Fibroblast of mammary gland (primary cell): ENCODE measurements around the gene CHRNG.

ENCODE experiments used
- DNase-seq: peaks from one replicate; pipeline ENCODE4 v3.0.0-alpha.2; 2010; ENCODE audit warnings: low read depth
- H3K4me3 ChIP-seq: 2 replicates; pipeline ENCODE4 v1.5.1; 2011; ENCODE audit warnings: low read depth, mild to moderate bottlenecking, low read length, moderate library complexity; ENCODE audit not compliant: control insufficient read depth
- TF ChIP-seq, protein P1 (sequence below): conservative IDR thresholded peaks from 2 replicates; pipeline ENCODE4 v1.5.1; 2011; ENCODE audit warnings: low read depth, low read length, inconsistent platforms; ENCODE audit not compliant: control insufficient read depth, insufficient read depth

CHRNG gene

DNA sequence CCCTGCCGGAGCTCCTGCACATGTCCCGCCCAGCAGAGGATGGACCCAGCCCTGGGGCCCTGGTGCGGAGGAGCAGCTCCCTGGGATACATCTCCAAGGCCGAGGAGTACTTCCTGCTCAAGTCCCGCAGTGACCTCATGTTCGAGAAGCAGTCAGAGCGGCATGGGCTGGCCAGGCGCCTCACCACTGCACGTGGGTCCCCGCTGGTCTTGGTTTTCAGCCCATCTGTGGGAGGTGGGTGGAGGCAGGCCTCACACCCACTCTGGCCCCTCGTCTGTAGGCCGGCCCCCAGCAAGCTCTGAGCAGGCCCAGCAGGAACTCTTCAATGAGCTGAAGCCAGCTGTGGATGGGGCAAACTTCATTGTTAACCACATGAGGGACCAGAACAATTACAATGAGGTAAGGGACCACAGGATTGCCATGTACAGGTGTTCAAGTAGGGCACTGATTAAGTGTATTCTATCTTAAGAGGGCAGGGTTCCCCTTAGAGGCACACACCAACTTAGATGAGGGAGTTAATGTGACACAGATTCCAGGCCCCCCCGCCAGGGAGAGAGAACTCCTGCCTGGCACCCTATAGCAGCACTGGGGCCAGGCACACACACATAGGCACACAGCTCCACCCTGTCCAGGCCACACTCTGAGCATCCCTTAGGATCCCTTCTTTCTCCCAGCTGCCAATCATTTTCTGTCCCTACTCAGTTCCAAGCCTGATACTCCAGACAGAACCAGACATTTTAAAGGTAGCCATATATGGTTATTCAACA is 5.4 kb upstream of the CHRNG start:
- TF ChIP-seq, protein P1, sequence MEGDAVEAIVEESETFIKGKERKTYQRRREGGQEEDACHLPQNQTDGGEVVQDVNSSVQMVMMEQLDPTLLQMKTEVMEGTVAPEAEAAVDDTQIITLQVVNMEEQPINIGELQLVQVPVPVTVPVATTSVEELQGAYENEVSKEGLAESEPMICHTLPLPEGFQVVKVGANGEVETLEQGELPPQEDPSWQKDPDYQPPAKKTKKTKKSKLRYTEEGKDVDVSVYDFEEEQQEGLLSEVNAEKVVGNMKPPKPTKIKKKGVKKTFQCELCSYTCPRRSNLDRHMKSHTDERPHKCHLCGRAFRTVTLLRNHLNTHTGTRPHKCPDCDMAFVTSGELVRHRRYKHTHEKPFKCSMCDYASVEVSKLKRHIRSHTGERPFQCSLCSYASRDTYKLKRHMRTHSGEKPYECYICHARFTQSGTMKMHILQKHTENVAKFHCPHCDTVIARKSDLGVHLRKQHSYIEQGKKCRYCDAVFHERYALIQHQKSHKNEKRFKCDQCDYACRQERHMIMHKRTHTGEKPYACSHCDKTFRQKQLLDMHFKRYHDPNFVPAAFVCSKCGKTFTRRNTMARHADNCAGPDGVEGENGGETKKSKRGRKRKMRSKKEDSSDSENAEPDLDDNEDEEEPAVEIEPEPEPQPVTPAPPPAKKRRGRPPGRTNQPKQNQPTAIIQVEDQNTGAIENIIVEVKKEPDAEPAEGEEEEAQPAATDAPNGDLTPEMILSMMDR, result no peak
- DNase-seq, result peak; percentile 37
- no peak overlapping the region for H3K4me3 ChIP-seq

DNA sequence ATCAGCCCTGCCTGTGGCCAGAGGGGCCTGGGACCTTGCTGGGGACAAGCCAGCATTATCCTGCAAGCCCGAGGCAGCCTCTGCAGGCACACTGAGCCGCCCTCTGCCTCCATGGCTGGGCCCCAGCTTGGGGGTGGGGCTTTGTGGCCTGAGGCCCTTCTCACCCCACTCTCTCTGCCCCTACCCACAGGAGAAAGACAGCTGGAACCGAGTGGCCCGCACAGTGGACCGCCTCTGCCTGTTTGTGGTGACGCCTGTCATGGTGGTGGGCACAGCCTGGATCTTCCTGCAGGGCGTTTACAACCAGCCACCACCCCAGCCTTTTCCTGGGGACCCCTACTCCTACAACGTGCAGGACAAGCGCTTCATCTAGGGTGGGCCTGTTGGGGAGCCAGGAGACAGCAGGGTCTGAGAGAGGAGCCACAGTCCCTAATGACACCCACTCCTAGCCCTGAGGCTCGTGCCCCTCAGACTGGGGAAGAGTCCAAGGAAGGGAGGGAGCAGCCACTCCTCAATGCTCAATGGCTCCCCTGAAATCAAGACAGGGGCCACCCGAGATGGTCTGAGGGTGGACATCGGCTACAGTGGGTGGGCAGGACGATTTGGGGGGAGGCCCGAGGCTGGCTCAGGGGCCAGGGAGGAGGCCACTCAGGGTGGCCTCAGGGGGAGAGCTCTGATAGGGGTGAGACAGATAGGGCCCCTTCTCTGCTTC is 4.4 kb upstream of the CHRNG start:
- TF ChIP-seq, protein P1, result no peak
- H3K4me3 ChIP-seq, result no peak overlapping the region
- DNase-seq, result no peak

DNA sequence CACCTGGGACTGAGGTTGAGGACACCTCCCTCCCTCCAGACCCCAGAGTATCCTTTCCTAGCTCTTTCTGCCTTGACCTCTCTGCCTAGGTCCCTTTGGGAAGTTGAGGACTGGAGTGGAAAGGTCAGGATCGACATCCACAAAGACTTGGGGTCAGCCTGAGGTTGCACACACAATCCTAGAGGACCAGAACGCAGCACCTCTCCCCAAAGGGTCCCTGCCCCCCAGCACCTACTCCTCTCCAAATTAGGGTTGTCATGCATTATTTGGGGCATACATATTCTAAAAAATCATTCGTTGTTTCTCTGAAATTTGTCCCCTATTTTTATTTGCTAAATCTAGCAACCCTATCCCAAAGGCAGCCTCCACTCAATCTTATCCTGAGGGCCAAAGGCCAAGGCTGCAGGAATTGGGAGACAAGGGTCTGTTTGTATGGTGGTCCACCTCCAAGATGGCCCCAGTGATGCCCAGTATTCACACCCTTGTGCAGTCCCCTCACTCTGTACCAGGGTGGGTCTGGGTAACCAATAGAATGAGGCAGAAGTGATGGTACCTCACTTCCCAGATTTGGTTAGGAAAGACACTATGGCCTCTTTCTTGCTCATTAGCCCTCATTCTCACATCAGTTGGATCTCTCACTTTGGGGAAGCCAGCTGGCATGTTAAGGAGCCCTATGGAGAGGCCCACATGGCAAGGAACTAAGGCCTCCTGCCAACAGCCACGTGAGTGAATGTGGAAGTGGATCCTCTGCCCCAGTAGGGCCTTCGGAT is 3.5 kb upstream of the CHRNG start:
- no peak overlapping the region for H3K4me3 ChIP-seq
- no peak for DNase-seq
- TF ChIP-seq, protein P1, result no peak

DNA sequence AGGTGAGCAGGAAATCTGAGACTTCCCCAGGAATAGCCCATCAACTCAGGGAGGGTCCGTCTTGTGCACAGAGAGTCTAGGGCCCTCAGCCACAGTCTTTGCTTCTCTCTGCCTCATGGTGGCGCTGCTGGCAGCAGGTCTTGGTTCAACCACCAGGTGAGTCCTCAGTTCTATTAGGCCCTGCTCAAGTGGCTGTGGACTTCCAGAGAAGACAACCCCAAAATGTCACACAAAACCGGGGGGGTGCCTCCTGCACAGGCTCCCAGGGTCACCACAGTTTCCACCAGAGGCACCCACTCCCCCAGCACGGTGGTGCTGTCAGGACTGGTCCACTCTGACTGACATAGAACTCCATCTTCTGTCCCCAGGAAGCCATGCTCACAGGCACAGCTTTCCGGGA is 2.4 kb upstream of the CHRNG start:
- TF ChIP-seq, protein P1, result peak; percentile 28
- H3K4me3 ChIP-seq, result no peak overlapping the region
- DNase-seq, result no peak

DNA sequence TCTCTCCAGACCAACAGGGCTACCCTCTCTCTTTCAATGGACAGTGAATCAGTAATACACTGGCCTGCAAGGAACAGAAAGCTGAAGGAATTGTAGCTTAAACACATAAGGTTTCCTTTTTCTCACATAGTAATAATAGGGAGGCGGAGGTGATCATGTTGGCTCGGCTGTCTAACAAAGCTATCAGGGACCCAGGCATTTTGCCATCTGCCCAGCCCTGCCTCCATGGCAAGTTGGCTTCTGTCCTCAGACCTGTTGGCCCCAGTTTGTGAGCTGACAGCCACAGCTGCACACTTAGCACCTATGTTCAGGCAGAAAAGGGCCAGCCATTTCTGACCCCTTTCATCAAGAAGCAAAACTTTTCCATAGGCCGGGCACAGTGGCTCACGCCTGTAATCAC is 2.0 kb upstream of the CHRNG start:
- TF ChIP-seq, protein P1, result no peak
- no peak overlapping the region for H3K4me3 ChIP-seq
- DNase-seq, result no peak

DNA sequence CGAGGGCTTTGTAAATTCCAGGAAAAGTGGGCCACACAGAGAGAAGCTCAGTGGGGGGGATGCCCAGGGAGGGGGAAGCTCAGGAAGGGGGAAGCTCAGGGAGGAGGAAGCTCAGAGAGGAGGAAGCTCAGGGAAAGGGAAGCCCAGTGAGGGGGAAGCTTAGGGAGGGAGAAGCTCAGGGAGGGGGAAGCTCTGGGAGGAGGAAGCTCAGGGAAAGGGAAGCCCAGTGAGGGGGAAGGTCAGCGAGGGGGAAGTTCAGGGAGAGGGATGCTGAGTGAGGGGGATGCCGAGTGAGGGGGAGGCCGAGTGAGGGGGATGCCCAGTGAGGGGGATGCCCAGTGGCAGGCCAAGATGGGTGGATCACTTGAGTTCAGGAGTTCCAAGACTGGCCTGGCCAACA is 821 bp upstream of the CHRNG start:
- no peak for DNase-seq
- H3K4me3 ChIP-seq, result no peak overlapping the region
- TF ChIP-seq, protein P1, result no peak
